ENCODE measurements around the gene CCDC9B. TPM values are rescaled to one million over a fixed set of nuclear protein-coding genes. Genes with fewer than 3 reads are reported as not detected.

The CCDC9B gene
- total and polyA plus RNA-seq, 5 donors, result 71.9 to 144 (median 130) TPM

GRCh38 chr15:40313531-40314398 is 27.0 kb downstream of the CCDC9B start:
- intact Hi-C loops (cut with DNase I), result loop anchor here in 1 of 4 donors (5.0 kb wide), 1 partner anchor 36 kb away; no protein-coding TSS in a partner anchor
- peak in 2 of 3 donors; percentile 52 to 81 for DNase-seq
- Histone ChIP-seq H3K4me3 (ENCODE audit: low read length) (no peak overlapping the region), H3K27ac (ENCODE audit: low read length) (peak overlapping the region; percentile 23), H3K4me1 (ENCODE audit: control insufficient read depth, insufficient read depth, low read length) (no peaks in the 10 kb centered on the region), H3K27me3 (ENCODE audit: control insufficient read depth, insufficient read depth) (no peaks in the 10 kb centered on the region), H3K9me3 (ENCODE audit: control insufficient read depth, low read length) (no peaks in the 10 kb centered on the region)
- 35% methylated on average over 10 of the region's 10 CpGs for WGBS
- peak; percentile 51 to 65 for ATAC-seq

- intact Hi-C loops (cut with DNase I), result loop anchor here in 1 of 4 donors (5.0 kb wide), 1 partner anchor 35 kb away; no protein-coding TSS in a partner anchor
- WGBS, result 86% methylated on average over 10 of the region's 10 CpGs
- Histone ChIP-seq H3K27me3 (ENCODE audit: control insufficient read depth, insufficient read depth) (no peaks in the 10 kb centered on the region), H3K4me1 (ENCODE audit: control insufficient read depth, insufficient read depth, low read length) (no peaks in the 10 kb centered on the region), H3K27ac (ENCODE audit: low read length) (no peak overlapping the region), H3K9me3 (ENCODE audit: control insufficient read depth, low read length) (no peaks in the 10 kb centered on the region), H3K4me3 (ENCODE audit: low read length) (no peak overlapping the region)
- ATAC-seq (no peak), DNase-seq (no peak)
Measured at GRCh38 chr15:40312370-40313158, 28.2 kb downstream of the CCDC9B start.

GRCh38 chr15:40310993-40311392 is 29.7 kb downstream of the CCDC9B start:
- ATAC-seq (no peak), DNase-seq (no peak)
- H3K27me3 ChIP-seq (ENCODE audit: control insufficient read depth, insufficient read depth), result no peaks in the 10 kb centered on the region
- 61% methylated on average over 3 of the region's 3 CpGs for WGBS
- no peaks in the 10 kb centered on the region for H3K4me1 ChIP-seq (ENCODE audit: control insufficient read depth, insufficient read depth, low read length)
- no peaks in the 10 kb centered on the region for H3K9me3 ChIP-seq (ENCODE audit: control insufficient read depth, low read length)
- H3K4me3 ChIP-seq (ENCODE audit: low read length), result no peak overlapping the region
- no peak overlapping the region for H3K27ac ChIP-seq (ENCODE audit: low read length)
- intact Hi-C loops (cut with DNase I), result loop anchor here in 3 of 4 donors (2.0 to 5.0 kb wide), 2 partner anchors 32 to 34 kb away; no protein-coding TSS in a partner anchor

- no peak overlapping the region for H3K27ac ChIP-seq (ENCODE audit: low read length)
- H3K4me1 ChIP-seq (ENCODE audit: control insufficient read depth, insufficient read depth, low read length), result no peaks in the 10 kb centered on the region
- no peak overlapping the region for H3K4me3 ChIP-seq (ENCODE audit: low read length)
- peak; percentile 70 for ATAC-seq
- DNase-seq, result peak; percentile 61 to 87 (median 82)
- H3K27me3 ChIP-seq (ENCODE audit: control insufficient read depth, insufficient read depth), result no peaks in the 10 kb centered on the region
- no peaks in the 10 kb centered on the region for H3K9me3 ChIP-seq (ENCODE audit: control insufficient read depth, low read length)
- intact Hi-C loops (cut with DNase I), result loop anchor here in 3 of 4 donors (2.0 to 5.0 kb wide), 2 partner anchors 31 to 33 kb away; no protein-coding TSS in a partner anchor
- WGBS, result 13% methylated on average over 4 of the region's 4 CpGs
Measured at GRCh38 chr15:40310001-40310959, 30.5 kb downstream of the CCDC9B start.

- DNase-seq (no peak), ATAC-seq (no peak)
- no peaks in the 10 kb centered on the region for H3K27me3 ChIP-seq (ENCODE audit: control insufficient read depth, insufficient read depth)
- 66% methylated on average over 8 of the region's 8 CpGs for WGBS
- H3K4me3 ChIP-seq (ENCODE audit: low read length), result no peak overlapping the region
- H3K27ac ChIP-seq (ENCODE audit: low read length), result no peak overlapping the region
- intact Hi-C loops (cut with DNase I), result no loop called here
- no peaks in the 10 kb centered on the region for H3K9me3 ChIP-seq (ENCODE audit: control insufficient read depth, low read length)
- no peaks in the 10 kb centered on the region for H3K4me1 ChIP-seq (ENCODE audit: control insufficient read depth, insufficient read depth, low read length)
Measured at GRCh38 chr15:40309344-40309862, 31.3 kb downstream of the CCDC9B start.

- DNase-seq, result peak; percentile 49 to 80 (median 76)
- no peaks in the 10 kb centered on the region for H3K9me3 ChIP-seq (ENCODE audit: control insufficient read depth, low read length)
- no peaks in the 10 kb centered on the region for H3K27me3 ChIP-seq (ENCODE audit: control insufficient read depth, insufficient read depth)
- WGBS, result 51% methylated on average over 15 of the region's 15 CpGs
- intact Hi-C loops (cut with DNase I), result no loop called here
- ATAC-seq, result peak; percentile 48 to 67
- peak within 1 kb of the TSS; percentile 4 for H3K4me3 ChIP-seq (ENCODE audit: low read length)
- H3K4me1 ChIP-seq (ENCODE audit: control insufficient read depth, insufficient read depth, low read length), result no peaks in the 10 kb centered on the region
- peak within 1 kb of the TSS; percentile 43 for H3K27ac ChIP-seq (ENCODE audit: low read length)
Measured at GRCh38 chr15:40307421-40308211, 33.1 kb downstream of the CCDC9B start, which contains the start of gene PLCB2. PLCB2 (minus strand) TSS chr15:40307935; CDS start chr15:40307672, 263 bp downstream.

- intact Hi-C loops (cut with DNase I), result no loop called here
- 81% methylated on average over 7 of the region's 7 CpGs for WGBS
- ATAC-seq, result no peak
- H3K4me3 ChIP-seq (ENCODE audit: low read length), result no peak overlapping the region
- no peaks in the 10 kb centered on the region for H3K9me3 ChIP-seq (ENCODE audit: control insufficient read depth, low read length)
- DNase-seq, result peak in 1 of 3 donors; percentile 42
- no peaks in the 10 kb centered on the region for H3K4me1 ChIP-seq (ENCODE audit: control insufficient read depth, insufficient read depth, low read length)
- no peak overlapping the region for H3K27ac ChIP-seq (ENCODE audit: low read length)
- H3K27me3 ChIP-seq (ENCODE audit: control insufficient read depth, insufficient read depth), result no peaks in the 10 kb centered on the region
Measured at GRCh38 chr15:40306908-40307307, 33.8 kb downstream of the CCDC9B start.

GRCh38 chr15:40306371-40306770 is 34.4 kb downstream of the CCDC9B start:
- no peaks in the 10 kb centered on the region for H3K4me1 ChIP-seq (ENCODE audit: control insufficient read depth, insufficient read depth, low read length)
- no peak overlapping the region for H3K27ac ChIP-seq (ENCODE audit: low read length)
- H3K9me3 ChIP-seq (ENCODE audit: control insufficient read depth, low read length), result no peaks in the 10 kb centered on the region
- WGBS, result 91% methylated on average over 5 of the region's 5 CpGs
- ATAC-seq, result peak in 1 of 2 donors; percentile 2
- H3K27me3 ChIP-seq (ENCODE audit: control insufficient read depth, insufficient read depth), result no peaks in the 10 kb centered on the region
- H3K4me3 ChIP-seq (ENCODE audit: low read length), result no peak overlapping the region
- intact Hi-C loops (cut with DNase I), result no loop called here
- peak in 1 of 3 donors; percentile 48 for DNase-seq

GRCh38 chr15:40305281-40305680 is 35.5 kb downstream of the CCDC9B start:
- H3K9me3 ChIP-seq (ENCODE audit: control insufficient read depth, low read length), result no peaks in the 10 kb centered on the region
- intact Hi-C loops (cut with DNase I), result no loop called here

More at GRCh38 chr15:40305281-40305680, 35.5 kb downstream of the CCDC9B start:
- no peak overlapping the region for H3K27ac ChIP-seq (ENCODE audit: low read length)
- DNase-seq, result no peak
- ATAC-seq, result no peak
- no peak overlapping the region for H3K4me3 ChIP-seq (ENCODE audit: low read length)
- H3K27me3 ChIP-seq (ENCODE audit: control insufficient read depth, insufficient read depth), result no peaks in the 10 kb centered on the region
- H3K4me1 ChIP-seq (ENCODE audit: control insufficient read depth, insufficient read depth, low read length), result no peaks in the 10 kb centered on the region
- WGBS, result 94% methylated on average over 4 of the region's 4 CpGs
